IMR-90 (cell line): ENCODE data around the gene TRIM26. TPM values are rescaled to one million over a fixed set of nuclear protein-coding genes. Genes with fewer than 3 reads are reported as not detected.

Source experiments
- ATAC-seq: fragments of 200-7000 bp; cut with Tn5 transposase; 2 replicates; pipeline ENCODE4 v1.9.1; 2020; ENCODE audit warnings: low read depth, mild to moderate bottlenecking, moderate library complexity
- BruUV-seq: library from RNA; stranded (reverse); fragments of 400-500 nt; replicated peaks from 2 replicates; lab custom pipeline; 2021; lab: Mats Ljungman, UMichigan
- CTCF ChIA-PET: fragments of 300-600 bp; formaldehyde crosslinking; extraction: SDS; loops from one replicate; lab custom pipeline; 2021; ENCODE audit warnings: antibody characterized with exemption; lab: Yijun Ruan, JAX
- POLR2A ChIA-PET: fragments of 300-600 bp; sonication (Branson Sonifier 250); formaldehyde crosslinking; loops from one replicate; lab custom pipeline; 2022; ENCODE audit warnings: antibody characterized with exemption; ENCODE audit not compliant: unreplicated experiment; lab: Charles Lee
- DNase-seq: peaks from one replicate; pipeline ENCODE4 v3.0.0; 2013
- H2AFZ ChIP-seq: replicated peaks from 2 replicates; pipeline ENCODE3; 2013; ENCODE audit warnings: low read length, mild to moderate bottlenecking; ENCODE audit not compliant: poor library complexity
- H2AK5ac ChIP-seq: 2 replicates; pipeline ENCODE4 v1.6.1; 2013; ENCODE audit warnings: low read depth, low read length, inconsistent platforms
- H2AK9ac ChIP-seq: replicated peaks from 2 replicates; pipeline ENCODE3; 2013; ENCODE audit warnings: mild to moderate bottlenecking, low read depth, low read length, moderate library complexity; ENCODE audit not compliant: poor library complexity
- H2BK120ac ChIP-seq: 2 replicates; pipeline ENCODE4 v1.6.1; 2013; ENCODE audit warnings: low read depth, low read length, inconsistent platforms
- H2BK15ac ChIP-seq: 3 replicates; pipeline ENCODE4 v1.6.1; 2013; ENCODE audit warnings: low read depth, low read length, inconsistent platforms
- H2BK20ac ChIP-seq: 2 replicates; pipeline ENCODE4 v1.6.1; 2013; ENCODE audit warnings: low read depth, mild to moderate bottlenecking, inconsistent platforms, low read length, moderate library complexity
- H2BK5ac ChIP-seq: 2 replicates; pipeline ENCODE4 v1.6.1; 2013; ENCODE audit warnings: mild to moderate bottlenecking, low read depth, low read length, inconsistent platforms; ENCODE audit not compliant: poor library complexity, severe bottlenecking
- H3K14ac ChIP-seq: replicated peaks from 2 replicates; pipeline ENCODE4 v1.6.1; 2013; ENCODE audit warnings: low read depth, low read length, inconsistent platforms
- H3K18ac ChIP-seq: 2 replicates; pipeline ENCODE4 v1.6.1; 2013; ENCODE audit warnings: low read depth, low read length, control low read depth
- H3K23ac ChIP-seq: 2 replicates; pipeline ENCODE4 v1.6.1; 2013; ENCODE audit warnings: low read depth, low read length, inconsistent platforms
- H3K27ac ChIP-seq: 2 replicates; pipeline ENCODE4 v1.5.1; 2013; ENCODE audit warnings: mild to moderate bottlenecking, control low read depth, low read length; ENCODE audit not compliant: insufficient read depth
- H3K27me3 ChIP-seq: 2 replicates; pipeline ENCODE4 v1.6.1; 2013; ENCODE audit warnings: low read length; ENCODE audit not compliant: control insufficient read depth, insufficient read depth
- H3K36me3 ChIP-seq: 2 replicates; pipeline ENCODE4 v1.6.1; 2013; ENCODE audit warnings: low read length, mixed read lengths; ENCODE audit not compliant: control insufficient read depth, insufficient read depth
- H3K4ac ChIP-seq: 2 replicates; pipeline ENCODE4 v1.6.1; 2013; ENCODE audit warnings: low read depth, low read length, inconsistent platforms
- H3K4me1 ChIP-seq: 2 replicates; pipeline ENCODE4 v1.6.1; 2013; ENCODE audit warnings: low read length, mixed read lengths; ENCODE audit not compliant: control insufficient read depth, insufficient read depth
- H3K4me2 ChIP-seq: 2 replicates; pipeline ENCODE4 v1.6.1; 2013; ENCODE audit warnings: low read depth, mild to moderate bottlenecking, control low read depth, low read length, moderate library complexity
- H3K4me3 ChIP-seq: 2 replicates; pipeline ENCODE4 v1.5.1; 2013; ENCODE audit warnings: low read depth, mild to moderate bottlenecking, control low read depth, low read length, moderate library complexity; ENCODE audit not compliant: insufficient read depth
- H3K56ac ChIP-seq: 2 replicates; pipeline ENCODE4 v1.6.1; 2013; ENCODE audit warnings: low read length, inconsistent platforms; ENCODE audit not compliant: insufficient read depth; ENCODE audit errors: extremely low read depth
- H3K79me1 ChIP-seq, 2 experiments: 2 replicates each; pipeline ENCODE4 v1.6.1; 2013; ENCODE audit warnings: low read length in 2 of 2, inconsistent platforms in 1 of 2, low read depth in 1 of 2
- H3K9ac ChIP-seq: 2 replicates; pipeline ENCODE4 v1.6.1; 2013; ENCODE audit warnings: low read depth, low read length, control low read depth
- H3K9me1 ChIP-seq: 2 replicates; pipeline ENCODE4 v1.6.1; 2013; ENCODE audit warnings: low read length, inconsistent platforms; ENCODE audit not compliant: insufficient read depth
- H3K9me3 ChIP-seq: 2 replicates; pipeline ENCODE4 v1.6.1; 2013; ENCODE audit warnings: low read length; ENCODE audit not compliant: control insufficient read depth, insufficient read depth
- H4K20me1 ChIP-seq: 2 replicates; pipeline ENCODE4 v1.6.1; 2013; ENCODE audit warnings: low read length, inconsistent platforms; ENCODE audit not compliant: insufficient read depth
- H4K5ac ChIP-seq: 2 replicates; pipeline ENCODE4 v1.6.1; 2013; ENCODE audit warnings: mild to moderate bottlenecking, low read depth, low read length, control low read depth
- H4K8ac ChIP-seq, 2 experiments: 2 replicates each; pipeline ENCODE4 v1.6.1; 2013; ENCODE audit warnings: low read depth in 2 of 2, low read length in 2 of 2, control low read depth in 1 of 2, inconsistent platforms in 1 of 2
- H4K91ac ChIP-seq: 2 replicates; pipeline ENCODE4 v1.6.1; 2013; ENCODE audit warnings: low read depth, low read length, inconsistent platforms; ENCODE audit not compliant: insufficient read depth
- CEBPB ChIP-seq: IDR thresholded peaks from 2 replicates; pipeline ENCODE4 v1.6.1; 2012; ENCODE audit warnings: low read depth, low read length, improper control_type of control experiment
- CHD1 ChIP-seq: IDR thresholded peaks from 2 replicates; pipeline ENCODE4 v1.6.1; 2012; ENCODE audit warnings: low read depth, low read length, improper control_type of control experiment
- FOS ChIP-seq: fragments of 150-350 bp; IDR thresholded peaks from 2 replicates; pipeline ENCODE4 v1.6.1; 2016; ENCODE audit warnings: low read depth, low read length
- MAZ ChIP-seq: IDR thresholded peaks from 2 replicates; pipeline ENCODE4 v1.6.1; 2012; ENCODE audit warnings: low read depth, mild to moderate bottlenecking, low read length, improper control_type of control experiment, moderate library complexity, borderline replicate concordance
- MXI1 ChIP-seq: IDR thresholded peaks from 2 replicates; pipeline ENCODE4 v1.6.1; 2012; ENCODE audit warnings: low read depth, mild to moderate bottlenecking, low read length, moderate library complexity, borderline replicate concordance
- NFE2L2 ChIP-seq: fragments of 150-350 bp; IDR thresholded peaks from 2 replicates; pipeline ENCODE4 v1.6.1; 2016; ENCODE audit warnings: low read depth, mild to moderate bottlenecking, low read length
- POLR2A ChIP-seq: IDR thresholded peaks from 2 replicates; pipeline ENCODE4 v1.6.1; 2012; ENCODE audit warnings: mild to moderate bottlenecking, low read depth, low read length
- RCOR1 ChIP-seq: IDR thresholded peaks from 2 replicates; pipeline ENCODE4 v1.6.1; 2012; ENCODE audit warnings: mild to moderate bottlenecking, low read length, improper control_type of control experiment; ENCODE audit not compliant: insufficient replicate concordance
- USF2 ChIP-seq: fragments of 150-350 bp; IDR thresholded peaks from 2 replicates; pipeline ENCODE4 v1.6.1; 2017; ENCODE audit warnings: mild to moderate bottlenecking, antibody characterized with exemption, low read length, low read depth
- WGBS, 2 experiments: methylation state at CpG; one replicate each; pipeline versions ENCODE4 v1.1.5 to v1.1.7; 2013; ENCODE audit warnings: missing lambda C conversion rate in 2 of 2; ENCODE audit not compliant: insufficient read length in 1 of 2; ENCODE audit errors: extremely low coverage in 2 of 2; 5-methylcytosine and 5-hydroxymethylcytosine counted together
- dilution Hi-C: fragments of 300-500 bp; cut with HindIII; formaldehyde crosslinking; loops from one replicate; pipeline ENCODE4 v1.14.3; 2018; ENCODE audit warnings: low sequenced_read_pairs; ENCODE audit not compliant: unreplicated experiment
- in situ Hi-C: fragments of 300-500 bp; cut with MboI; formaldehyde crosslinking; loops from 3 replicates; pipeline ENCODE4 v1.14.3; 2019; ENCODE audit warnings: low sequenced_read_pairs, inconsistent platforms, mixed read lengths
- intact Hi-C: fragments of 100-400 bp; cut with micrococcal nuclease; formaldehyde crosslinking; loops from 2 replicates; pipeline ENCODE4 v1.10.0; 2022
- polyA plus RNA-seq, 3 experiments: library from polyadenylated mRNA; depleted of rRNA; stranded (reverse); fragments of >200 nt; gene quantifications; 2 replicates each; pipeline ENCODE4 v1.2.3, GENCODE V29; 2012; ENCODE audit warnings: low replicate concordance in 1 of 3
- total RNA-seq: library from RNA; depleted of rRNA; stranded (reverse); fragments of >200 nt; gene quantifications from 2 replicates; pipeline ENCODE4 v1.2.3, GENCODE V29; 2012

TRIM26 gene
- total and polyA plus RNA-seq, 2 of the 4 experiments (the other 2 are of a cell fraction): 22.6 to 23.8 TPM

GRCh38 chr6:30143780-30144179 is 69.4 kb downstream of the TRIM26 start:
- TF ChIP-seq CHD1 (no peak), MAZ (no peak), NFE2L2 (no peak), RCOR1 (no peak), POLR2A (no peak), MXI1 (no peak), CEBPB (no peak), USF2 (no peak), FOS (no peak)
- Histone ChIP-seq H3K4me2 (no peak overlapping the region), H3K14ac (no peak overlapping the region), H3K27ac (no peak overlapping the region), H3K56ac (no peak overlapping the region), H2BK15ac (no peak overlapping the region), H2BK20ac (no peak overlapping the region), H3K9me3 (no peaks in the 10 kb centered on the region), H4K8ac (no peak overlapping the region), H3K4ac (no peak overlapping the region), H3K9ac (no peak overlapping the region), H3K4me1 (no peaks in the 10 kb centered on the region), H2AK9ac (no peak overlapping the region), H3K23ac (no peak overlapping the region), H2AFZ (no peak overlapping the region), H3K36me3 (no peaks in the 10 kb centered on the region), H2BK120ac (no peak overlapping the region), H3K27me3 (peaks cover 32% of the 10 kb centered on the region), H4K20me1 (no peaks in the 10 kb centered on the region), H3K18ac (no peak overlapping the region), H3K4me3 (no peak overlapping the region), H3K79me1 (no peaks in the 10 kb centered on the region), H2AK5ac (no peak overlapping the region), H3K9me1 (no peaks in the 10 kb centered on the region), H4K5ac (no peak overlapping the region), H4K91ac (no peak overlapping the region), H2BK5ac (no peak overlapping the region)
- in situ Hi-C loops (no loop called here), intact Hi-C loops (no loop called here), dilution Hi-C loops (no loop called here)
- BruUV-seq: no TSS peak
- ChIA-PET CTCF (interaction anchor here (4.3 kb wide), 1 partner anchor 13 kb away, joined by 26 read pairs; no protein-coding TSS in a partner anchor), POLR2A (no interaction called here)
- WGBS, 2 experiments: 38% methylated on average over 1 of the region's 2 CpGs; no CpG with 5 or more reads in 1 of the 2 experiments
- no peak for DNase-seq
- ATAC-seq: no peak
